Measurements from ENCODE around the gene SEZ6L2. TPM values are rescaled to one million over a fixed set of nuclear protein-coding genes. Genes with fewer than 3 reads are reported as not detected.
A peak's percentile ranks its signal among the peaks of the same experiment; 100 is the strongest.
"Not testable (repeated sequence)": the region's sequence is repeated elsewhere in the genome, so short reads cannot be mapped to it uniquely, and the experiment has no call there.

The SEZ6L2 gene
- total RNA-seq (not detected), polyA plus RNA-seq (not detected)

DNA sequence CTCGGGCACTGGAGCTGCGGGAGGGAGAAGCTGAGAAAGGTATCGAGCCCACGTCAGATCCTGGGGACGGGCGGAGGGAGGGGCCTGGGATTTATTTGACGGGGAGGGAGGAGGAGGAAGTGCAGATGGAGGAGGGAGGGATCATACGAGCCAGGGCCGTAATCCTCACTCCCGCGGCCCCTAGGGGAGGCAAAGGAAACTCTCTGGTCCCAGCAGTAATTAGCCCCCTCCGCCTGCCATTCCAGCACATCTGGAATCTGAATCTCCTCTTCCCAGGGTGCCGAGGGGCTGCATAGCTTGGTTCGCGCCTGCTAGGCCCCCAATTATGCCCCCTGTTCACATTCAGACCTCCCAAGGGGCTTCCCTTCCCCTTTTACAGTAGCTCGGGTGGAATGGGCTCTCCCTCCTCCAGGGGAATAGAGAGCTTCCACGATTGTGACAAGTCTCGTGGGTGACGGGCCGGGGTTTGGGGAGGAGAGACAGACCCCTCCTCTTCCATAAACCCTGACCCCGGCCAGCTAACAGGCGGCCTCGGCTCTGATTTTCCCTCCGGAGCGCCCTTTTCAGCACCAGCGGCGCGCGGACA is at the start of gene SEZ6L2:
TSS of gene SEZ6L2 (minus strand) at position 35 of the 586 bp plus-strand sequence. CDS start 531 bp downstream, outside the sequence.
- ATAC-seq (ENCODE audit: low read depth in 2 of 2): no peak
- H3K27ac Mint-ChIP-seq: no peak within 1 kb of the TSS
- Histone ChIP-seq H3K27ac (ENCODE audit: insufficient read depth, low read length, poor library complexity, severe bottlenecking) (no peak within 1 kb of the TSS), H3K4me1 (ENCODE audit: control insufficient read depth, insufficient read depth, low read length, poor library complexity, severe bottlenecking) (peaks cover 17% of the 10 kb centered on the region), H3K9me3 (ENCODE audit: control insufficient read depth in 2 of 2, low read length in 2 of 2) (no peaks in the 10 kb centered on the region), H3K4me3 (ENCODE audit: low read depth, low read length) (no peak within 1 kb of the TSS), H3K36me3 (ENCODE audit: control insufficient read depth, insufficient read depth, low read length) (no peaks in the 10 kb centered on the region), H3K27me3 (ENCODE audit: control insufficient read depth, insufficient read depth, low read length) (peaks cover 11% of the 10 kb centered on the region)
- DNase-seq: no peak
- peaks cover 35% of the 10 kb centered on the region for H3K27me3 Mint-ChIP-seq
- peaks cover 0 to 1% (median 0%) of the 10 kb centered on the region in 7 donors for H3K9me3 Mint-ChIP-seq
- no peaks in the 10 kb centered on the region for H3K36me3 Mint-ChIP-seq
- peaks cover 0 to 15% (median 4%) of the 10 kb centered on the region in 4 donors for H3K4me1 Mint-ChIP-seq
- H3K4me3 Mint-ChIP-seq: peak within 1 kb of the TSS in 2 of 4 donors; percentile 73

DNA sequence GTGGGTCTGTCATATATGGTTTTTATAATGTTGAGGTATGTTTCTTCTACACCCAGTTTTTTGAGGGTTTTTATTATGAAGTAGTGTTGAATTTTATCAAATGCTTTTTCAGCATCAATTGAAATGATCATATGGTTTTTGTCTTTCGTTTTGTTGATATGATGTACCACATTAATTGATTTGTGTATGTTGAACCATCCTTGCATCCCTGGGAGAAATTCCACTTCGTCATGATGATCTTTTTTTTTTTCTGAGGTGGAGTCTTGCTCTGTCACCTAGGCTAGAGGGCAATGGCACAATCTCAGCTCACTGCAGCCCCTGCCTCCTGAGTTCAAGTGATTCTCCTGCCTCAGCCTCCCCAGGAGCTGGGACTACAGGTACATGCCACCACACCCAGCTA is 48.5 kb upstream of the SEZ6L2 start:
- no peak overlapping the region for H3K27ac ChIP-seq (ENCODE audit: insufficient read depth, low read length, poor library complexity, severe bottlenecking)
- H3K4me3 ChIP-seq (ENCODE audit: low read depth, low read length): no peak overlapping the region
- no peaks in the 10 kb centered on the region for H3K9me3 ChIP-seq (ENCODE audit: control insufficient read depth in 2 of 2, low read length in 2 of 2)
- H3K27ac Mint-ChIP-seq: no peak overlapping the region
- H3K36me3 Mint-ChIP-seq: no peaks in the 10 kb centered on the region
- no peaks in the 10 kb centered on the region for H3K4me1 ChIP-seq (ENCODE audit: control insufficient read depth, insufficient read depth, low read length, poor library complexity, severe bottlenecking)
- peaks cover 0 to 7% (median 2%) of the 10 kb centered on the region in 7 donors for H3K9me3 Mint-ChIP-seq
- ATAC-seq (ENCODE audit: low read depth in 2 of 2) (no peak), DNase-seq (no peak)
- H3K4me1 Mint-ChIP-seq: peaks cover 0 to 5% (median 0%) of the 10 kb centered on the region in 4 donors
- no peak overlapping the region for H3K4me3 Mint-ChIP-seq
- peaks cover 2% of the 10 kb centered on the region for H3K27me3 ChIP-seq (ENCODE audit: control insufficient read depth, insufficient read depth, low read length)
- H3K27me3 Mint-ChIP-seq: peaks cover 9% of the 10 kb centered on the region
- no peaks in the 10 kb centered on the region for H3K36me3 ChIP-seq (ENCODE audit: control insufficient read depth, insufficient read depth, low read length)

DNA sequence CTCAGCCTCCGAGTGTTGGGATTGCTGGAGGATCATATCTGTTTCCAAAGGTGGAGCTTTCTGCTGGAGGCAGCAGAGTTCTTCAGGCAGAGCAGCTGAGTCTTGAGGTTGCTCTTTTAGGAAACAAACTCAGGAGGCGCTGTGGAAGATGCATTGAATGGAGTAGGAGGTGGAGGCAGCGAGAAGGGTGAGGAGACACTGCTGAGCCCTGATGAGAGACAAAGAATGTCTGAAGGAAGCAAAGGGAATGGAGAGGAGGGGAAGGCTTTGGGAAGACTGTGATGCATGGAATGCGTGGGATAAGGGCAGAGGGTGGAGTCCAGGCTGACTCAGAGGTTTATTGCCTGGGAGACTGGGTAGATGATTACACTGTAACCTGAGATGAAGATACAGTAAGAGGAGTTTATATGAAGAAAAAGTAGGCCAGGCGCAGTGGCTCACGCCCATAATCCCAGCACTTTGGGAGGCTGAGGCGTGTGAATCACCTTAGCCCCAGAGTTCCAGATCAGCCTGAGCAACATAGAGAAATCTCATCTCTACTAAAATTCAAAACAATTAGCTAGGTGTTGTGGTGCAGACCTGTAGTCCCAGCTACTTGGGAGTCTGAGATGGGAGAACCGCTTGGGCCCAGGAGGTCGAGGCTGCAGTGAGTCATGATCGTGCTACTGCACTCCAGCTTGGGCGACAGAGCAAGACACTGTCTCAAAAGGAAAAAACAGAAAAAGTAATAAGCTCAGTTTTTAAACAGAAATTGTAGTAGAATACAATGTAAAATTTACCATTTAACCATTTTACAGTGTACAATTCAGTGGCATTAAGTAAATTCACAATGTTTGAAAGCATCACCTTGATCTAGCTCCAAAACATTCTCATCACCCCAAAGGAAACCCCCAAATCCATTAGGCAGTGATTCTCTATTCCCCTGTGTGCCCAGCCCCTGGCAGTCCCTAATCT is 44.8 kb upstream of the SEZ6L2 start:
- Histone ChIP-seq H3K9me3 (ENCODE audit: control insufficient read depth in 2 of 2, low read length in 2 of 2) (no peaks in the 10 kb centered on the region), H3K27ac (ENCODE audit: insufficient read depth, low read length, poor library complexity, severe bottlenecking) (no peak overlapping the region), H3K27me3 (ENCODE audit: control insufficient read depth, insufficient read depth, low read length) (peaks cover 10% of the 10 kb centered on the region), H3K4me1 (ENCODE audit: control insufficient read depth, insufficient read depth, low read length, poor library complexity, severe bottlenecking) (no peaks in the 10 kb centered on the region), H3K4me3 (ENCODE audit: low read depth, low read length) (no peak overlapping the region), H3K36me3 (ENCODE audit: control insufficient read depth, insufficient read depth, low read length) (no peaks in the 10 kb centered on the region)
- H3K36me3 Mint-ChIP-seq: no peaks in the 10 kb centered on the region
- peaks cover 16% of the 10 kb centered on the region for H3K27me3 Mint-ChIP-seq
- peak overlapping the region in 1 of 3 donors; percentile 14 for H3K27ac Mint-ChIP-seq
- no peak for ATAC-seq (ENCODE audit: low read depth in 2 of 2)
- H3K4me3 Mint-ChIP-seq: no peak overlapping the region
- no peaks in the 10 kb centered on the region for H3K9me3 Mint-ChIP-seq
- no peak for DNase-seq
- peaks cover 0 to 5% (median under 1%) of the 10 kb centered on the region in 4 donors for H3K4me1 Mint-ChIP-seq

DNA sequence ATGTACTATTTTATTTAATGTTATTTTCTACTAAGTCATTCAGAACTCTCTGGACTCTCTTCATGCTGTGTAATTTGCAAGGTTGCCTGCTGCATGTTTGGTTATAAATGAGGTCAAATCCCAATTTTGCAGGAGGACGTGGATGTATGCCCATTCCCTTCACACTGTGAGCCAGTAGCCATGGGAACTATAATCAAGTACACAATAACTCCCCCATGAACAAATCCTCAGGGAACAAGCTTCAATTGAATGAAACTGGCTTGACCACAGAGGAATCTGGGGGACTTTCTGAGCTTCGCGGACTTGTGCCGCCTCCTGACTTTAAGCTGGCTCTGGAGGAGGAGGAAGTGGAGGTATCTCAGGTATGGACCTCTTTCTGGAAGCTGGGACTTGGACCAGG is 41.3 kb upstream of the SEZ6L2 start:
- no peaks in the 10 kb centered on the region for H3K36me3 Mint-ChIP-seq
- no peak overlapping the region for H3K4me3 Mint-ChIP-seq
- DNase-seq: no peak
- no peaks in the 10 kb centered on the region for H3K36me3 ChIP-seq (ENCODE audit: control insufficient read depth, insufficient read depth, low read length)
- H3K27me3 Mint-ChIP-seq: peaks cover 21% of the 10 kb centered on the region
- H3K27ac Mint-ChIP-seq: no peak overlapping the region
- peaks cover 10% of the 10 kb centered on the region for H3K27me3 ChIP-seq (ENCODE audit: control insufficient read depth, insufficient read depth, low read length)
- no peak for ATAC-seq (ENCODE audit: low read depth in 2 of 2)
- H3K4me3 ChIP-seq (ENCODE audit: low read depth, low read length): no peak overlapping the region
- H3K4me1 Mint-ChIP-seq: peaks cover 0 to 5% (median under 1%) of the 10 kb centered on the region in 4 donors
- peaks cover 0 to 4% (median 0%) of the 10 kb centered on the region in 7 donors for H3K9me3 Mint-ChIP-seq
- no peak overlapping the region for H3K27ac ChIP-seq (ENCODE audit: insufficient read depth, low read length, poor library complexity, severe bottlenecking)
- no peaks in the 10 kb centered on the region for H3K4me1 ChIP-seq (ENCODE audit: control insufficient read depth, insufficient read depth, low read length, poor library complexity, severe bottlenecking)
- H3K9me3 ChIP-seq (ENCODE audit: control insufficient read depth in 2 of 2, low read length in 2 of 2): no peaks in the 10 kb centered on the region

DNA sequence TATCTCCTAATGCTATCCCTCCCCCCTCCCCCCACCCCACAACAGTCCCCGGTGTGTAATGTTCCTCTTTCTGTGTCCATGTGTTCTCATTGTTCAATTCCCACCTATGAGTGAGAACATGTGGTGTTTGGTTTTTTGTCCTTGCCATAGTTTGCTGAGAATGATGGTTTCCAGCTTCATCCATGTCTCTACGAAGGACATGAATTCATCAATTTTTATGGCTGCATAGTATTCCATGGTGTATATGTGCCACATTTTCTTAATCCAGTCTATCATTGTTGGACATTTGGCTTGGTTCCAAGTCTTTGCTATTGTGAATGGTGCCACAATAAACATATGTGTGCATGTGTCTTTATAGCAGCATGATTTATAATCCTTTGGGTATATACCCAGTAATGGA is 32.4 kb upstream of the SEZ6L2 start:
- not testable (repeated sequence) for H3K9me3 Mint-ChIP-seq, H3K4me3 Mint-ChIP-seq
- H3K27me3 Mint-ChIP-seq: peaks cover 24% of the 10 kb centered on the region

DNA sequence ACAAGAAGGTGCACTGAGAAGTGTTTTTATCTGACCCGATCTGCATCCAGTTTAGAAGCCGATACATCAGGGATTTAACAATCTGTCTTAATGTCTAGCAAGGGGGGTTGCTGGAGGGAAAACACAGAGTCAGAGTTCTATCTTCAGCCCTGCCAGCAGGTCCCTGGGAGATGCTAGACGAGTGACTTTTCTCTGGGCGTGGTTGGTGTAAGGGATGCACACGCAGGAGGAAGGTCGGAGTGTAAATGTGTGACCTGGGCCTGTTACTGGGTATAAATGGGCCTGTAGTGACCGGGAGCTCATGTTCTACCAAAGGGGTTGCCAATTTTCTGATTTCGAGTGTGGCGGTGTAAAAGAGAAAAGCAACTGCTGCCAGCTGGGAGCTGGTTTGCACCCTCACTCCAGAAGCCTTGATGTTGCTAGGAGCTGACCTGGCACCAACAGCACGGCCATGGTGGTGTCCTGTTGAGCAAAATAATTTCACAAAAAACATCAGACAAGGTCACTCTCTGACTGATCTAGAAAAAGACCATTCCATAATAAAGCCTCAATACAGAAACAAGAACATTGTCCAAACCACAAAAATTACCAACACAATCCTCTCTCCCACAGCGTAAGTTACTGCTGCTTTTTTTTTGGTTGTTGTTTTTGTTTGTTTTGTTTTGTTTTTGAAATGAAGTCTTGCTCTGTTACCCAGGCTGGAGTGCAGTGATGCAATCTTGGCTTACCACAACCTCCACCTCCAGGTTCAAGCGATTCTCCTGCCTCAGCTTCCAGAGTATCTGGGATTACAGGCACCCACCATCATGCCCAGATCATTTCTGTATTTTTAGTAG is 27.9 kb upstream of the SEZ6L2 start:
- peak overlapping the region; percentile 67 for H3K4me3 ChIP-seq (ENCODE audit: low read depth, low read length)
- H3K9me3 ChIP-seq (ENCODE audit: control insufficient read depth in 2 of 2, low read length in 2 of 2): no peaks in the 10 kb centered on the region
- H3K9me3 Mint-ChIP-seq: no peaks in the 10 kb centered on the region
- H3K27ac Mint-ChIP-seq: peak overlapping the region; percentile 80 to 95 (median 81)
- peaks cover 3% of the 10 kb centered on the region for H3K27me3 Mint-ChIP-seq
- no peak overlapping the region for H3K27ac ChIP-seq (ENCODE audit: insufficient read depth, low read length, poor library complexity, severe bottlenecking)
- peaks cover 9% of the 10 kb centered on the region for H3K36me3 Mint-ChIP-seq
- no peaks in the 10 kb centered on the region for H3K27me3 ChIP-seq (ENCODE audit: control insufficient read depth, insufficient read depth, low read length)
- ATAC-seq (ENCODE audit: low read depth in 2 of 2) (no peak), DNase-seq (no peak)
- H3K4me3 Mint-ChIP-seq: peak overlapping the region; percentile 92 to 97 (median 95)
- H3K36me3 ChIP-seq (ENCODE audit: control insufficient read depth, insufficient read depth, low read length): peaks cover 9% of the 10 kb centered on the region
- peaks cover 27% of the 10 kb centered on the region for H3K4me1 ChIP-seq (ENCODE audit: control insufficient read depth, insufficient read depth, low read length, poor library complexity, severe bottlenecking)
- peaks cover 10 to 48% (median 25%) of the 10 kb centered on the region in 4 donors for H3K4me1 Mint-ChIP-seq

More for the DNA sequence above, 32.4 kb upstream of the SEZ6L2 start:
- not testable (repeated sequence) for H3K36me3 ChIP-seq (ENCODE audit: control insufficient read depth, insufficient read depth, low read length); ATAC-seq (ENCODE audit: low read depth in 2 of 2); H3K9me3 ChIP-seq (ENCODE audit: control insufficient read depth in 2 of 2, low read length in 2 of 2); DNase-seq; H3K36me3 Mint-ChIP-seq; H3K4me1 ChIP-seq (ENCODE audit: control insufficient read depth, insufficient read depth, low read length, poor library complexity, severe bottlenecking); H3K27me3 ChIP-seq (ENCODE audit: control insufficient read depth, insufficient read depth, low read length); H3K27ac ChIP-seq (ENCODE audit: insufficient read depth, low read length, poor library complexity, severe bottlenecking); H3K4me3 ChIP-seq (ENCODE audit: low read depth, low read length); H3K27ac Mint-ChIP-seq
- peaks cover 4 to 14% (median 4%) of the 10 kb centered on the region in 4 donors for H3K4me1 Mint-ChIP-seq

DNA sequence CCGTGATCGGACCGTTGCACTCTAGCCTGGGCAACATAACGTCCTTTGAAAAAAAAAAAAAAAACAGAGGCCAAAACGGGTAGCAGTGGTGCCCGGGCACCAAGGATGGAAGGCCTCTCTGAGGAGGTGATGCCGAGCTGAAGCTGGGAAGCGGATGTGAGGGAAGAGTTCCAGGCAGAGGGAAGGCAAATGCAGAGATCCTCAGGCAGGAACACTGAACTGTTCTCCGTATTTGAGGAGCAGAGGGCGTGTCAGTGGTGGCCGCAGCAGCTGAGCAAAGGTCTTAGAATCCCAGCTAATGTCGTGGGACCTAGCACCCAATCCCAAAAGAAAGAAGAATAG is 27.3 kb upstream of the SEZ6L2 start:
- H3K9me3 ChIP-seq (ENCODE audit: control insufficient read depth in 2 of 2, low read length in 2 of 2): no peaks in the 10 kb centered on the region
- H3K27me3 ChIP-seq (ENCODE audit: control insufficient read depth, insufficient read depth, low read length): no peaks in the 10 kb centered on the region
- no peaks in the 10 kb centered on the region for H3K9me3 Mint-ChIP-seq
- H3K4me3 Mint-ChIP-seq: peak overlapping the region; percentile 92 to 97 (median 95)
- DNase-seq (no peak), ATAC-seq (ENCODE audit: low read depth in 2 of 2) (no peak)
- peaks cover 13% of the 10 kb centered on the region for H3K36me3 ChIP-seq (ENCODE audit: control insufficient read depth, insufficient read depth, low read length)
- H3K4me1 ChIP-seq (ENCODE audit: control insufficient read depth, insufficient read depth, low read length, poor library complexity, severe bottlenecking): peaks cover 27% of the 10 kb centered on the region
- H3K27ac Mint-ChIP-seq: peak overlapping the region; percentile 80 to 95 (median 81)
- H3K4me3 ChIP-seq (ENCODE audit: low read depth, low read length): peak overlapping the region; percentile 67
- H3K4me1 Mint-ChIP-seq: peaks cover 10 to 48% (median 26%) of the 10 kb centered on the region in 4 donors
- no peaks in the 10 kb centered on the region for H3K27me3 Mint-ChIP-seq
- peak overlapping the region; percentile 77 for H3K27ac ChIP-seq (ENCODE audit: insufficient read depth, low read length, poor library complexity, severe bottlenecking)
- H3K36me3 Mint-ChIP-seq: peaks cover 10% of the 10 kb centered on the region

Measured in CD4-positive, CD25-positive, alpha-beta regulatory T cell (primary cell).